Psoas muscle (tissue), 8 donors: Measurements from ENCODE around the gene FAM53B. TPM values are rescaled to one million over a fixed set of nuclear protein-coding genes. Genes with fewer than 3 reads are reported as not detected.

Experiments used
- ATAC-seq, 4 donors: fragments of 200-7000 bp; cut with Tn5 transposase; one replicate each; pipeline ENCODE4 v1.9.1; 2020; ENCODE audit warnings: moderate library complexity in 3 of 4, mild to moderate bottlenecking in 2 of 4
- DNase-seq, 2 donors: peaks; one replicate each; pipeline ENCODE4 v3.0.0-alpha.2; 2020
- H3K27ac ChIP-seq: fragments of 200-600 bp; one replicate; pipeline ENCODE4 v1.8.0; 2022
- H3K27me3 ChIP-seq, 3 donors: fragments of 200-600 bp in 1 of 3; one replicate each; pipeline versions ENCODE4 v1.6.1 to v1.8.0; 2013 to 2022; ENCODE audit warnings: low read length in 2 of 3, mild to moderate bottlenecking in 2 of 3, moderate library complexity in 1 of 3; ENCODE audit not compliant: insufficient read depth in 3 of 3
- H3K36me3 ChIP-seq, 2 donors: fragments of 200-600 bp in 1 of 2; one replicate each; pipeline versions ENCODE4 v1.6.1 to v1.8.0; 2013 to 2022; ENCODE audit warnings: low read depth in 1 of 2, mild to moderate bottlenecking in 1 of 2, moderate library complexity in 1 of 2; ENCODE audit not compliant: insufficient read depth in 1 of 2
- H3K4me1 ChIP-seq: fragments of 200-600 bp; one replicate; pipeline ENCODE4 v1.8.0; 2022
- H3K4me3 ChIP-seq: fragments of 200-600 bp; one replicate; pipeline ENCODE4 v1.8.0; 2022; ENCODE audit warnings: mild to moderate bottlenecking
- H3K9me3 ChIP-seq: fragments of 200-600 bp; one replicate; pipeline ENCODE4 v1.8.0; 2022
- WGBS, 3 donors: extraction: QIAGEN DNeasy Blood & Tissue Kit; methylation state at CpG; one replicate each; pipeline versions ENCODE4 v1.1.6 to v1.1.7; 2013; 5-methylcytosine and 5-hydroxymethylcytosine counted together
- intact Hi-C, 2 donors: fragments of 100-400 bp; cut with DNase I; formaldehyde crosslinking; loops; one replicate each; pipeline versions ENCODE4 v1.11.0 to v1.14.2; 2022
- polyA plus RNA-seq, 3 donors: library from polyadenylated mRNA; stranded (reverse); fragments of 200-250 nt; gene quantifications; one replicate each; pipeline ENCODE4 v1.2.3, GENCODE V29; 2013
- total RNA-seq, 4 donors: library from RNA; stranded (reverse); fragmentation: NEBNext Ultra II Directional in 2 of 4; extraction: Animal tissue kit (Norgen Biotek cat#: 25700) in 2 of 4; gene quantifications; one replicate each; pipeline versions ENCODE4 v1.2.1 to v1.2.4, GENCODE V29; 2021 to 2023
- TF ChIP-seq, protein P1 (sequence below): fragments of 200-600 bp; IDR thresholded peaks from one replicate; pipeline ENCODE4 v1.8.0; 2022; ENCODE audit warnings: antibody characterized with exemption
- donor health status: healthy with polysubstance abuse.
- donor health status: DM: no; HTN: no; CAD: no; lungs with moderate emphysema.
- donor health status: Bipolar disorder and iron deficiency.
- donor health status: healthy.
- donor health status: DM: yes; HTN: yes; CAD: no.
- donor health status: DM: no; HTN: no; CAD: no.
- donor health status: DM: no; HTN: no; CAD: no.
- donor health status: DM: yes; HTN: yes; CAD: no.

FAM53B gene
- total and polyA plus RNA-seq, 7 donors, result 31.0 to 178 (median 49.5) TPM

DNA sequence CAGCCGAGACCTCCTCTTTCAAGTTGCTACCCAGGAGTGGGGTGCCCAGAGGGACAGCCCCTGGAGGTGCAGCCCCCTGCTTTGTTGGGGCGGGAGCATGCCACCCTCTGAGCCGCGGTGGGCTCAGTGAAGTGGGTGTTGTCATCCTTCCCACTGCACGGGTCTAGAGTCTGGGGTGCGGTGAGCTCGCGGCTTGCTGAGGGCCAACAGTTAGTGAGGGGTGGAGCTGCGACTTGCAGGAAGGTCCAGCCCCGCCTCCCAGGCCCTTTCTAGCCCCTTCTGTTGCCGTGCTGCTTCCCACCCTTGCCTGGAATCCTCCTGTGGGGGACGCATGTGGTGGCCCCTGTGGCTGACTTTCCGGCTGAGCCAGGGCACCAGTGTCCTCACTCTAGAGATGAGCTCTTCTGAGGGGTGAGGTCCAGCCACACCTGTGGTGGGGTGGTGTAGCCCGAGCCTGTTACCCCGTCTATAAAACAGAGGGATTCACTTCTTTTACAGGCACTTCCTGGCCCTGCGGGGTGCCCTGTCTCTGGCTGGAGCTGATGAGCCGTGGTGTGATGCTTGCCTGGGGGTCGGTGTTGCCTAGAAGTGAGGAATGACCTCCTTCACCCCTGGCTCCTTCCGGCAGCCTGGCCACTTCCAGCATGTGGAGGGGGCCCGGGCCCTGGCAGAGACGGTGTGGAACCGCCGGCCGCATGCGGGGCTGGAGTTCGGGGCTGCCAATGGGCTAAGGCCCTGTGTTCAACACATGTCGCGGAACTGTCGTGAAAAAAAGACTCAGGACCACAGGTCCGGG, 127.9 kb downstream of the FAM53B start:
- DNase-seq, result no peak
- H3K9me3 ChIP-seq, result no peaks in the 10 kb centered on the region
- no peak overlapping the region for H3K4me3 ChIP-seq
- H3K27me3 ChIP-seq, result no peaks in the 10 kb centered on the region
- 88 to 90% (median 88%) methylated on average over 29 to 30 of the region's 30 CpGs for WGBS, 3 donors
- ATAC-seq, result no peak
- TF ChIP-seq, protein P1, sequence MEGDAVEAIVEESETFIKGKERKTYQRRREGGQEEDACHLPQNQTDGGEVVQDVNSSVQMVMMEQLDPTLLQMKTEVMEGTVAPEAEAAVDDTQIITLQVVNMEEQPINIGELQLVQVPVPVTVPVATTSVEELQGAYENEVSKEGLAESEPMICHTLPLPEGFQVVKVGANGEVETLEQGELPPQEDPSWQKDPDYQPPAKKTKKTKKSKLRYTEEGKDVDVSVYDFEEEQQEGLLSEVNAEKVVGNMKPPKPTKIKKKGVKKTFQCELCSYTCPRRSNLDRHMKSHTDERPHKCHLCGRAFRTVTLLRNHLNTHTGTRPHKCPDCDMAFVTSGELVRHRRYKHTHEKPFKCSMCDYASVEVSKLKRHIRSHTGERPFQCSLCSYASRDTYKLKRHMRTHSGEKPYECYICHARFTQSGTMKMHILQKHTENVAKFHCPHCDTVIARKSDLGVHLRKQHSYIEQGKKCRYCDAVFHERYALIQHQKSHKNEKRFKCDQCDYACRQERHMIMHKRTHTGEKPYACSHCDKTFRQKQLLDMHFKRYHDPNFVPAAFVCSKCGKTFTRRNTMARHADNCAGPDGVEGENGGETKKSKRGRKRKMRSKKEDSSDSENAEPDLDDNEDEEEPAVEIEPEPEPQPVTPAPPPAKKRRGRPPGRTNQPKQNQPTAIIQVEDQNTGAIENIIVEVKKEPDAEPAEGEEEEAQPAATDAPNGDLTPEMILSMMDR, result no peak
- intact Hi-C loops, result no loop called here
- peaks cover 0 to 5% of the 10 kb centered on the region in 2 donors for H3K36me3 ChIP-seq
- H3K27ac ChIP-seq, result no peak overlapping the region
- H3K4me1 ChIP-seq, result peaks cover 4% of the 10 kb centered on the region

DNA sequence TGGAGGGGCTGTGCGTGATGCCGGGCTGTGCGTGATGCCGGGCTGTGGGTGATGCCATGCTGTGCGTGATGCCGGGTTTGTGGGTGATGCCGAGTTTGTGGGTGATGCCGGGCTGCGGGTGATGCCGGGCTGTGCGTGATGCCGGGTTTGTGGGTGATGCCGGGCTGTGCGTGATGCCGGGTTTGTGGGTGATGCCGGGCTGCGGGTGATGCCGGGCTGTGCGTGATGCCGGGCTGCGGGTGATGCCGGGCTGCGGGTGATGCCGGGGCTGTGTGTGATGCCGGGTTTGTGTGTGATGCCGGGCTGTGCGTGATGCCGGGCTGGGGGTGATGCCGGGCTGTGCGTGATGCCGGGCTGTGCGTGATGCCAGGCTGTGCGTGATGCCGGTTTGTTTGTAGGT, 128.9 kb downstream of the FAM53B start:
- WGBS, 3 donors, result 96 to 97% (median 96%) methylated on average over 32 to 34 of the region's 34 CpGs
- no peaks in the 10 kb centered on the region for H3K4me1 ChIP-seq
- intact Hi-C loops, result no loop called here

DNA sequence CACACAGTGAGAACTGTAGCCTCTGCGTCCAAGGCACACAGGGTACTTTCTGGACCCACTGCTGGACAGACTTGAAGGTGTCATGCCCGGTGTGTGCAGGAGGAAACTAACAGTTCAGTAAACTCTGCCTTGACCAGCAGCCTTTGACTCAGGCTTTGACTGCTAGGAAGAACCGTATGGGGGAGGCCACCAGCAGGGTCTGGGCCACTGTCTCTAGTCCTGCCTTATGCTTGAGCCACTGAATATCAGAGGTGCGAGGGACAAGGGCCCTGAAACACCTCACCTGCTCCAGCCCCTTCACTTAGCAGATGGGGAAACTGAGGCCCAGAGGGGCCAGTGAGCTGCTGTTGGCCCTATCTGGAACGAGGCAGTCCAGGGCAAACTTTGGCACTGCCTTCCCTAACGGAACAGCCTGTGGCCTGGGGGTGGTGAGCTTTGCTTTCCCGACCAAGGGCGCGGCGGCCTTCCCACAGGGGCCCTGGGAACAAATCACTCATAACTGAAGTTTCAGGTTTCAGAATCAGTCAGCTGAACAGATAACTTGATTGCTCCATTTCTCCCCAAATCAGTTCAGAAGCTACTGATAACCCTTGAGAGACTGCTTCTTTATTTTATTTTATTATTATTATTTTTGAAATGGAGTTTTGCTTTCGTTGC, 130.0 kb downstream of the FAM53B start:
- intact Hi-C loops, result no loop called here
- no peaks in the 10 kb centered on the region for H3K4me1 ChIP-seq
- H3K27ac ChIP-seq, result no peak overlapping the region
- H3K36me3 ChIP-seq, result peaks cover 0 to 5% of the 10 kb centered on the region in 2 donors
- no peaks in the 10 kb centered on the region for H3K9me3 ChIP-seq
- DNase-seq (no peak), ATAC-seq (peak in 2 of 4 donors; percentile 9 to 10)
- no peak overlapping the region for H3K4me3 ChIP-seq
- 73 to 82% (median 82%) methylated on average over 11 of the region's 11 CpGs for WGBS, 3 donors
- H3K27me3 ChIP-seq, result no peaks in the 10 kb centered on the region
- TF ChIP-seq, protein P1, result no peak

More for the DNA sequence above, 128.9 kb downstream of the FAM53B start:
- TF ChIP-seq, protein P1, result no peak
- no peak for ATAC-seq
- Histone ChIP-seq H3K27me3 (no peaks in the 10 kb centered on the region), H3K9me3 (no peaks in the 10 kb centered on the region), H3K4me3 (no peak overlapping the region), H3K27ac (no peak overlapping the region), H3K36me3 (peaks cover 0 to 5% of the 10 kb centered on the region in 2 donors)
- DNase-seq, result no peak

DNA sequence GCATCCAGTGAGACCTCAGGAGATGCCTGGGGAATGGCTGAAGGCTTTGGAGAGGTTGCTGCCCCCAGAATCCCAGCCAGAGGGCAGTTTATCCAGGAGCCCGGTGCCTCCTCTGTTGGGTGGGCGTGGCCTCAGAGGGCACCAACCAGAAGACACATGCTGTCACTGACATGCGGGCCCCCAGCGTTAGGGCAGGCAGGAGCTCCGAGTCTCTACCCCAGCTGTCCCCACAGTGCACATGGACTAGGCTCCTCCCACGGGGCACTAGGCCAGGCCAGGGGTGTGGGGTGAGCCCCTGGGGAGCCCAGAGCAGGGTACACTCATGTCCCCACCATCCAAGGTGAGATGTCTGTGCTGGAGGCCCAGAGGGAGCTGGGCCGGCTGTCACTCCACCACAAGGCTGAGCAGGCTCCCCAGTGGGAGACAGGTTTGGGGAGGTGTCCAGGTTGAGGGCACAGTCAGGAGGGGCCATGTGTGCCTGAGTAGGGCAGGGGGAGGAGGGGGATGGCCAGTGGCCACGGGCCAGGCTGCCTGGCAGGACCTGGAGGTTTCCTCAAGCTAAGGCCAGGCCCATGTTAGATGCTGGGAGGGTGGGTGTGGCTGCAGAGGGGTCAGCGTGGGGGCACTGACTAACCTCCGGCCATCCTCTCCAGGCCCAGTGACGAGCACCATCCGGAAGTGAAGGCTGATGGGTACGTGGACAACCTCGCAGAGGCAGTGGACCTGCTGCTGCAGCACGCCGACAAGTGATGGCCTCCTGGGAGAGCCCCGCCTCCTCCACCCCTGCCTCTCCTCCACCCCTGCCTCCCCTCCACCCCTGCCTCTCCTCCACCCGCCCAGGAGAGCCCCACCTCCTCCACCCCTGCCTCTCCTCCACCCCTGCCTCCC, 131.3 kb downstream of the FAM53B start:
- no peak overlapping the region for H3K27ac ChIP-seq
- H3K9me3 ChIP-seq, result no peaks in the 10 kb centered on the region
- TF ChIP-seq, protein P1, result no peak
- H3K36me3 ChIP-seq, result peaks cover 0 to 5% of the 10 kb centered on the region in 2 donors
- ATAC-seq (peak; percentile 29 to 54 (median 36)), DNase-seq (peak; percentile 47 to 75)
- H3K4me3 ChIP-seq, result no peak overlapping the region
- intact Hi-C loops, result no loop called here
- WGBS, 3 donors, result 48 to 59% (median 48%) methylated on average over 16 to 18 of the region's 18 CpGs
- H3K27me3 ChIP-seq, result no peaks in the 10 kb centered on the region
- no peaks in the 10 kb centered on the region for H3K4me1 ChIP-seq
